GM19043 (cell line): ENCODE data around the gene HERC6.
A peak's percentile ranks its signal among the peaks of the same experiment; 100 is the strongest.
"Not testable (repeated sequence)": the region's sequence is repeated elsewhere in the genome, so short reads cannot be mapped to it uniquely, and the experiment has no call there.

Experiments used
- ATAC-seq: cut with Tn5 transposase; IDR thresholded peaks from one replicate; pipeline ENCODE4 v1.9.1; 2021; ENCODE audit warnings: low read depth; ENCODE audit not compliant: unreplicated experiment

HERC6 gene

DNA sequence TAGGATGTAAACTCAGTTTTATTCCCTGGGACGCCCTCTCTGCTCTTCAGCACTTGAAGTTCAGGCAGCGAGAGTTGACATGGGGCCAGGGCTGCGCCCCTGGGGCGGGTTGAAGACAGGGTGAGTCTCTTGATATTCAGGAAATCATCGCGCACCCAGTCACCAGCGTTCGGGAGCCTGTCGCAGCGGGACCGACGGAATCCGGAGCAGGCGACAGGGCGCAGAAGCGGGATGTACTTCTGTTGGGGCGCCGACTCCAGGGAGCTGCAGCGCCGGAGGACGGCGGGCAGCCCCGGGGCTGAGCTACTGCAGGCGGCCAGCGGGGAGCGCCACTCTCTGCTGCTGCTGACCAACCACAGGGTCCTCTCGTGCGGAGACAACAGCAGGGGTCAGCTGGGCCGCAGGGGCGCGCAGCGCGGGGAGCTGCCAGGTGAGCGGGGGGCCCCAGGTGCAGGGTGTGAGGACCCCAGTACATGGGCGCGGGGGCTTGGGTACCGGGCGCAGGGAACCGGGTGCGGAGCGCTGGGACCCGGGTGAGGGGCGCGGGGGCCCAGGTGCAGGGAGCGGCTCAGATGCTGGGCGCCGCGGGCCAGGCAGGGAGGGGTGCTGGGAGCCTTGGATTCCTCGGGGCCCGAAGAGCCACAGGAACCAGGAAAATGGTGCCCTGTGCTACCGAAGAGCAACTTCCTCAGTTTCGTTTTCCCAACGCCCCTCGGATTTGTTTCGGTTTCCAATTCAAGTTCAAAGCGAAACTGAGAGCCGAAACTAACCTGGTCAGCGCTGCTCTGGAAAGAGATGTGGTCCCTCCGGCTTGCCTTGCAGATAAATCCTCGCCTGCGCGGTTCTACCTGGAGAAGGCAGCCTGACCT is at the start of gene HERC6:
Gene HERC6, plus strand, starts transcription at position 162 of the 869 bp plus-strand sequence. Its CDS starts 70 bp downstream, at position 232.
- ATAC-seq, result peak; percentile 81

DNA sequence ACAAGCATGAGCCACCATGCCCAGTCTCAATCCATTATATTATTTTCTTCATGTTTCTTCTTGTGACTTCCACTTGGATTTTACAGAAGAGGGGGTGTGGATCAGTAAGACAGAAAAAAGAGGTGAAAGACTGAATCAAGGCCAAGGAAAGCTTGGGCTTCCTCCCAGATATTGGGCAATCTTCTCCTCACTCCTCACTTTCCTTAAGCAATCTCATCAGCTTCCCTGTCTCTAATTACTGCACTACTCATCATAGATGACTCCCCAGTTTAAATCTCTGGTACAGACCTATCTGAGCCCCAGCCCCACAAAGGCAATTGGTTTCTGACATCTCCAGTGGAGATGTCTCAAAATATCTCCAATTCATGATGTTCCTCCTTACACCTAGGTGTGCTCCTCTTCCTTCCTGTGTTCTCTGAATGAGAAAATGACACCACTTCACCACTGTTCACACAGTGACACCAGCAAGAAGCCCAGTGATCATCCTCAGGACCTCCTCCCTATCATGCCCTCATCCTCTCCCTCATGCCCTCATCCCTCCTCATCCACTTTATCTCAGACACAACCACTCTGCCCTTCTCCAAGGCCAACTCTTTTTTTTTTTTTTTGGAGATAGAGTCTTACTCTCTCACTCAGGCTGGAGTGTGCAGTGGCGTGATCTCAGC is 44.8 kb upstream of the HERC6 start:
- ATAC-seq, result no peak

DNA sequence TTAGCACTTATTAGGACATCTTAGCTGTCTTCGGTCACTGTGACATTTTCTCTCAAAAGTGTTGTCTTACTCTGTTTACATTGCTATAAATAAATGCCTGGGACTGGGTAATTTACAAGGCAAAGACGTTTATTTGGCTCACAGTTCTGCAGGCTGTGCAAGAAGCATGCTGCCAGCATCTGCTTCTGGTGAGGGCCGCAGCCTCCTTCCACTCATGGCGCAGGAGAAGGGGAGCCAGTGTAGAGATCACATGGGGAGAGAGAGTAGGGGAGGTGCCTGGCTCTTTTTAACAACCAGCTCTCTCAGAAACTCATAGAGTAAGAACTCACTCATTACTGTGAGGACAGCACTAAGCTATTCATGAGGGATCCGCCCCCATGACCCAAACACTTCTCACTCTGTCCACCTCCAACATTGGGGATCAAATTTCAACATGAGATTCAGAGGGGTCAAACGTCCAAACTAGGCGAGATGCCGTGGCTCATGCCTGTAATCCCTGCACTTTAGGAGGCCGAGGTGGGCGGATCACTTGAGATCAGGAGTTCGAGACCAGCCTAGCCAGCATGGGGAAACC is 43.5 kb upstream of the HERC6 start:
- no peak for ATAC-seq

DNA sequence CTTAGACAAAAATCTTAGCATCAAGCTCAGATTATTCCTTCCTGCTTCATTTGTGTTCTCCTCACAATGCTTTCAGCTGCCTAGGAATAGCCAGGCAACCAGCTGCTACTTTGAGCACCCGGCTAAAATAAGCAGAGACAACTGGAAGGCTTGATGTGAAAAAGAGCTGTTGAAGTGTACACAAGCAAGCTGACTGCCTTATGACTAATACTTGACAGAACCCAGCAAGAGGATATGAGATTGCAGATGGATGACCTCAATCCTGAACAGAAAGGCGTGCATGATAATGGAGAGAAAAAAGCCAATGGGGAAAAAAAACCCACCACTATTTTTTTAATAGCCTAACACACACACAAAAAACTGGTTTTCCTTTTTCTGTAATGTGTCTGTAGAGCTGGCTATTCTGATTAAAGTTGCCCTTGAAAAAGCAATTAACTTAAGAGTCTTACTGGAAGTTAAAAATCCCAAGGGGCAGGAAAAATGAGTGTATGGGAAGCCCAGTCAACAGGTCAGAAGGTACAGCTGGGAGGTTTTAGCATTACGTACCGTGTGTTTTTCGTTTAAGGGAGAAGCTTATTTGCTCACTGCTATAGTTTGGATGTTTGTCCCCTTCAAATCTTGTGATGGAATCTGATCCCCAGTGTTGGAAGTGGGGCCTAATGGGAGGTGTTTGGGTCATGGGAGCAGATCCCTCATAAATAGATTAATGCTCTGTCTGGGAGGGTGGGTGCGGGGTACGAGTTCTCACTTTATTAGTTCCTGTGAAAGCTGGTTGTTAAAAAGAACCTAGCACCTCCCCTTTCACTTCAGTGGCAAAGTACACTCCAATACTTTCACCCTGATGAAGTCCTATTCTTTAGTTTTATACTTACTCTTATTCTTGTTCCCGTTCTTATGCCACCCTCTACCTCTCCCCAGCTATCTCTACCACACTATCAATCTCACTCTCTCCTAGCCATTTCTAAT is 37.1 kb upstream of the HERC6 start:
- ATAC-seq, result no peak

DNA sequence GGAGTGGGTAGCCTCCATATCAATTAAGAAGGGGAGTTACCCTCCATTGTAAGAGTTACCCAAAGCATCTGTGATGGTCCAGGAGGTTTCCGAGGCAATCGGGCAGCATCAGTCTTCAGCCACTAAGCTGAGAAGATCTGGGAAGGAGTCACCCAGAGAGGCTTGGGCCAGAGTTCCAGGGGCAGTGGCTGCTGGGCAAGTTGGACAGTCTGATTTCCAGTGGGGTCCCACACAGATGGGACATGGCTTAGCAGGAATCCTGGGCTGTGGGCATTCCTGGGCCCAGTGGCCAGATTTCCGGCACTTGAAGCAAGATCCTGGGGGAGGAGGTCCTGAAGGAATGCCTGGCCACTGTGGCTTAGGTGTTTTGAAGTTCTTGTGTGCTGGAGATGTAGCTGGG is 31.8 kb upstream of the HERC6 start:
- ATAC-seq, result not testable (repeated sequence)

DNA sequence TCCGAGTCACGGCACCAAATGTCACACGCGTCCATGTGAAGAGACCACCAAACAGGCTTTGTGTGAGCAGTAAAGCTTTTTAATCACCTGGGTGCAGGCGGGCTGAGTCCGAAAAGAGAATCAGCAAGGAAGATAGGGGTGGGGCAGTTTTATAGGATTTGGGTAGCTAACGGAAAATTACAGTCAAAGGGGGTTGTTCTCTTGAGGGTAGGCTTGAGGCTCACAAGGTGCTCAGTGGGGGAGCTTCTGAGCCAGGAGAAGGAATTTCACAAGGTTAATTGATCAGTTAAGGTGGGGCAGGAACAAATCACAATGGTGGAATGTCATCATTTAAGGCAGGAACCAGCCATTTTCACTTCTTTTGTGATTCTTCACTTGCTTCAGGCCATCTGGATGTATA is 29.9 kb upstream of the HERC6 start:
- ATAC-seq, result not testable (repeated sequence)

DNA sequence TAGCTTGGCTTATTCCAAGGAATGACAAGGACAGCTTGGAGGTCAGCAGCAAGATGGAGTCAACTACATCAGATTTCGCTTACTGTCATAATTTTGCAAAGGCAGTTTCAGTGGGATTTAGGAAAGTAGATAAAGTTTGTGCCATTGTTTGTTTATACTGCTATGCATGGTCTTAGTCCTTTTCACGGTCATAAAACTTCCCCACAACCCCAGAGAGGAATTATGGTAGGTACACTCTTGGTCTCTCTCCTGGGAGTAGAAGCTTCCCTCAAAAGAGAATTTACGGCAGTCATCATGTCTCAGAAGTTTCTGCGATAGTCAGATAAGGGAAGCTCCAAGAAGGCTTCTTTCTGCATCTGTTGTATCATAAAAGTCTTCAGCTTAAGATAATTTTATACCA is 27.9 kb upstream of the HERC6 start:
- ATAC-seq, result no peak

DNA sequence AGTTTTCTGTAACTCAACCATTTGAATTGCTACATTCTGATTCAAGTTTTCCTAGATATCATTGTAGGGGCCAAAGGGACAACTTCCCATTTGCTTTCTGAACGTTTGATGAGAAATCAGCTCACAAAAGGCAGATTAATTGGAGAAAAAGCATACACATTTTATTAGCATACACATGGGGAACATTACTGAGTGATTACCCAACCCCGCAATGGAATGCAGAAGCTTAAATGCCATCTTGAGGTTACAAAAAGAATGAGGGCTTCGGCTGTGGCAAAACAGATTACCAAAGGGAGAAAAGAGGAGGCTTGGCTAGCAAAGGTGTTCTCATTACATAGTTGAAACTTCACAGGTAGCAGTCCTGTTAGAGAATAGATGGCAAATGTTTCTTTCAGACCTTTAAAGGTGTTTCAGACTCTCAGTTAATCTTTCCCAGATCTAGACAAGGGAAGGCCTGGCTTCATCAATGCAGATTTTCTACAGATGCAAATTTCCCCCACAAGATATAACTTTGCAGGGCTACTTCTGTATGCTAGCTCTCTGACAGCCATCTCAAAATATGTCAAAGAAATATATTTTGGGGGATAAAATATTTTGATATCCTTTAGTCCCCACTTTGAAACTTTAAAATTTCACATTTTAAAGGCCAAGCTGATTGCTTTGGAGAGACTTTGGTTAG is 26.5 kb upstream of the HERC6 start:
- ATAC-seq, result no peak

DNA sequence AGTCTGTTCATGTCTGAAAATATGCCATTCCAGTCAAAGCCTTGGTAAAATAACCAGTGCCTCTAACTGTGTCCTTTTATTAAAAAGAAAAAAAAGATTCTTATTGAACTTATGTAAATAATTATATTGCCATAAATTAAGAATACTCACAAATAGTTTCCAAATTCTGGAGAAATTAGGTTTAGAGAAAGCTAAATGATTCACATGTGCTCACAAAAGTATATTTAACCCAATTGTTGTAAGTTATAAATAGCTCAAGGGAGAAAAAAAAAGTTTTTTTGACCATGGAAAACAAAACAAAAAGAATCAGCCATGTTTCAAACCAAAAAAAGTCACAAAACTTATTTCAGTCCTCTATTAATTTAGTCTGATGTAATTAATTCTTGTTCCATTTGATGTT is 25.3 kb upstream of the HERC6 start:
- ATAC-seq, result no peak

DNA sequence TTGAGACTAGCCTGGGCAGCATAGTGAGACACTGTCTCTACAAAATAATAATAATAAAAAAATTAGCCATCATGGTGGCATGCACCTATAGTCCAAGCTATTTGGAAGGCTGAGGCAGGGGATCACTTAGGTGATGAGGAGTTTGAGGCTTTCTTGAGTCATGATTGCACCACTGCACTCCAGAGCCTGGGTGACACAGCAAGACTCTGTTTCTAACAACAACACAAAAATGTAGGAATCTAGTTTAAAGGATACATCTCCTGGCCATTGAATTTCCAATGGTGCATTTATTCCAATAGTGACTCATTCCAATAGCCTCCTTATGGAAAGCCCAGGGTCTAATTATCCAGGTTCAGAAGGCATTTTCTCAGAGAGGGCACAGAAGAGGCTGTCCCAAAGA is 21.9 kb upstream of the HERC6 start:
- ATAC-seq, result no peak

DNA sequence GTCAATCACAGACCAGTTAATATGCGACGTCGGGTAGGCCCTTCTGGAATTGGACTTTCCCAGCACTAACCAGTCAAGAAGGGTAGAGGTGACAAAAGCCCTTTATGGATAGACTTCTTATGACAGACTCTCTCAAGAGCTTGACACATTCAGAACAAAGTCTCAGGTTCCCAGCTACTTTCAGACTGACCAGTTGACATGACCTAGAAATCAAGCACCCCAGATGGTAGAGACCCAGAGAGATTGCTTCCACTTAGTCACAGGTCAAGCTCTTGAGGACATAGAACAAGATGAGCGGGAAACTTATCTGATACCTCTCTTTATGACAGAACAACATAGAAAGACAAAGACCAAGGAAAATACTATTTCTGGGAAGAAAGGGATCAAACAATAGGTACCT is 21.4 kb upstream of the HERC6 start:
- ATAC-seq, result no peak

DNA sequence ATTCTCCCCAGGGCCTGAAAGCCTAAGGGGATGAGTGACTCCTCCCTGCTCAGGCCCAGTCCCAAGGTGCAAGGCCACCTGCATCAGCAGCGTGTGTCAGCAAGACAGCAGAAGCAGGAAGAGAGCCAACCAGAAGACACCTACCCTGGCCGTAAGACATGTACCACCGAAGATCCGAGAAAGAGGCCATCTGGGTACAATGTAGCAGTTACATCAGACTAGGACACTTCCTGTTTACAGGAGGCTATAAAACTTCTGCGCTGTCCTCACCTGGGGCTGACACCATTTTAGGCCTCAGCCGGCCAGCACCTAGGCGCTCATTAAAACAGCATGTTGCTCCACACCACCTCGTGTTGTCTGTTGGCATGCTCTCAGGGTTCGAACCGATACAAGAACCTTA is 19.1 kb upstream of the HERC6 start:
- no peak for ATAC-seq

DNA sequence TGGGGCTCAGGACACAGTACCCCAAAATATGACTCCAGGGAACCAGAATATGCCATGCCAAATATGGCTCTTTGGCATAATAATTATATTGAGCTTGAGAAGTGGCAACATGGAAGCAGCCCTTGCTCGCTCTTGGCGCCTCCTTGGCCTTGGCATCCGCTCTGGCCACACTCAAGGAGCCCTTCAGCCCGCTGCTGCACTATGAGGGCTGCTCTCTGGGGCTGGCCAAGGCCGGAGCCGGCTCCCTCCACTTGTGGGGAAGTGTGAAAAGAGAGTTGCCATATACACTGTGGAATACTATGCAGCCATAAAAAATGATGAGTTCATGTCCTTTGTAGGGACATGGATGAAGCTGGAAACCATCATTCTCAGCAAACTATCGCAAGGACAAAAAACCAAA is 18.4 kb upstream of the HERC6 start:
- ATAC-seq, result no peak

DNA sequence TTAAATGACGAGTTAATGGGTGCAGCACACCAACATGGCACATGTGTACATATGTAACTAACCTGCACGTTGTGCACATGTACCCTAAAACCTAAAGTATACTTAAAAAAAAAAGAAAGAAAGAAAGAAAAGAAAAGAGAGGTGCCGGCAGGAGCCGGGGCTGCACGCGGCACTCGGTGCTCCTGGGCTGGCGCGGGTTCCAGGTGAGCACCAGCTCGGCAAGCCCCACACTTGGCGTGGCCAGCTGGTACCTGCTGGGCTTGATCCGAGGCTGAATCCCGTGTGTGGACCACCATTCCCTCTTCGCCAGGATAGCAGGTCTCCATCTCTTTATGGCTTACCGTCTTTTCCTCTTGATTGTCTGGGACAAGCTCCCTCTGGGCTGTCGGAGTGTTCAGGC is 17.9 kb upstream of the HERC6 start:
- no peak for ATAC-seq

DNA sequence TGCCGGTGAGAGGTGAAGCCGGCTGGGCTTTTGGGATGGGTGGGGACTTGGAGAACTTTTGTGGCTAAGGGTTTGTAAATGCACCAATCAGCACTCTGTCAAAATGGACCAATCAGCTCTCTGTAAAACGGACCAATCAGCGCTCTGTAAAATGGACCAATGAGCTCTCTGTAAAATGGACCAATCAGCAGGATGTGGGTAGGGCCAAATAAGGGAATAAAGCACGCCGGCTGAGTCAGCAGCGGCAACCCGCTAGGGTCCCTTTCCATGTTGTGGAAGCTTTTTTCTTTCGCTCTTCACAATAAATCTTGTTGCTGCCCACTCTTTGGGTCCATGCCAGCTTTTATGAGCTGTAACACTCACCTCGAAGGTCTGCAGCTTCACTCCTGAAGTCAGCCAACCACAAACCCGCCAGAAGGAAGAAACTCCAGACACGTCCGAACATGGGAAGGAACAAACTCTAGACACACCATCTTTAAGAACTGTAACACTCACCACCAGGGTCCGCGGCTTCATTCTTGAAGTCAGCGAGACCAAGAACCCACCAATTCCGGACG is 17.4 kb upstream of the HERC6 start:
- not testable (repeated sequence) for ATAC-seq

DNA sequence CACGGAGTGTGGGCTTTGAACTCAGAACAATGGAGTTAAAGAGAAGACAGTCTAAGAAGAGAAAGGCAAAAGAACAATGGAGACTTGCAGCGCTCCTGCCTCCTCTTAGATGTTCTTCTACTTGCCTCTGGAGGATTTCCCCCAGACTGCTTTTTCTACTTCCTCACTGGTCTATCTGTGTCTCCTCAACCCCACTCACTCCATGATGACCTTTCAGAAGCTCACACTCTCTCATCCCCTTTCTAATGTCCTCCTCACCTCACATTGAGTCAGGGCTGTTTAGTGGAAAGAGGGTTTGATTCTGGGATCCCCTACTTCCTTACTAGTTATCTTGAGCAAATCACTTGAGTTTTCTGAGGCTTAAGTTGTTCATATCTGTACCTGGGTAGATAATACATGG is 12.2 kb upstream of the HERC6 start:
- no peak for ATAC-seq

DNA sequence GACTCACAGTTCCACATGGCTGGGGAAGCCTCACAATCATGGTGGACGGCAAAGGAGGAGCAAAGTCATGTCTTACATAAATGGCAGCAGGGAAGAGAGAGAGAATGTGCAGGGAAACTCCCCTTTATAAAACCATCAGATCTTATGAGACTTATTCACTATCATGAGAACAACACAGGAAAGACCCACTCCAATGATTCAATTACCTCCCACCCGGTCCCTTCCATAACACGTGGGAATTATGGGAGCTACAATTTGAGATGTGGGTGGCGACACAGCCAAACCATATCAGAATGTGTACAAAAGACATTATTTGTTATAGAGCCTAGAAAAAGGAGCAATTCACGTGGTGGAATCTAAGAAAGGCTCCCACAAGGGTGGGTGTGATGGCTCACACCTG is 10.8 kb upstream of the HERC6 start:
- no peak for ATAC-seq

DNA sequence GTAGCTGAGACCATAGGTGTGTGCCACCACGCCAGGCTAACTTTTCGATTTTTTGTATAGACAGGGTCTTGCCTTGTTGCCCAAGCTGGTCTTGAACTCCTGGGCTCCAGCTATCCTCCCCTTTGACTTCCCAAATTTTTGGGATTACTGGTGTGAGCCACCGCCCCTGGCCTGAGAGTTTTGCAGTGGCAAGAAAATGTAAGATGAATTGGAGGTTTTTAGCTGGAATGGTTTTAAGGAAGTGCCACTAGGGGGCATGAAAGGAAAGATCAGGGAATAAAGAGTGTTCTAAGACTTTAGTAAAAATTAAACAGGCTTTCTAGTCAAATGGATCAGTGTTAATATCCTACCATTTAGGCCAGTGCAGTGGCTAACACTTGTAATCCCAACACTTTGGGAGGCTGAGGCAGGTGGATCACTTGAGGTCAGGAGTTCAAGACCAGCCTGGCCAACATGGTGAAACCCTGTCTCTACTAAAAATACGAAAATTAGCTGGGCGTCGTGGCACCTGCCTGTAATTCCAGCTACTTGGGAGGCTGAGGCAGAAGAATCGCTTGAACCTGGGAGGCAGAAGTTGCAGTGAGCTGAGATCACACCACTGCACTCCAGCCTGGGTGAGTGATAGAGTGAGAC is 9.4 kb upstream of the HERC6 start:
- ATAC-seq, result not testable (repeated sequence)

DNA sequence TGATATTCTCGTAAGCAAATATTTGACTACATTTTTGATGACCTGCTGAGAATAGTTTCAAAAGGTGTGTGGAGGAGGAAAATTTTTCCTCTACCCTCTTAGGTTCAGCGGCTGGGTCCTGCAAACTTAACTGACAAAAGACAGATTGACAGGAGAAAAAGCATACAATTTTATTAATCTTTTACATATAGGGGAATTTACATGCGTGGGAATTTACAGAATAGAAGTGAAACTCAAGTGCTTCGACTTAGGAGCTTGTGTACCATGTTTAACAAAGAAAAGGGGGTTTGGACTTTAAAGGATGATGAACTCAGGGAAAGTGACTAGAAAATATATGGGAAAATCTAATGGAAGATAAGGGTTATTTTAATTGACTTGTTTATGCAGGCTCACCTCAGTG is 2.5 kb downstream of the HERC6 start:
- ATAC-seq, result no peak
